Adipose tissue (tissue), 3 donors: ENCODE measurements around the gene MAP3K5. TPM values are rescaled to one million over a fixed set of nuclear protein-coding genes. Genes with fewer than 3 reads are reported as not detected.
"Not testable (repeated sequence)": the region's sequence is repeated elsewhere in the genome, so short reads cannot be mapped to it uniquely, and the experiment has no call there.

ENCODE experiments used
- H3K27ac ChIP-seq: one replicate; pipeline ENCODE4 v1.5.1; 2013; ENCODE audit warnings: low read depth, low read length
- WGBS, 3 donors: extraction: QIAGEN DNeasy Blood & Tissue Kit; methylation state at CpG; one replicate each; pipeline ENCODE4 v1.1.7; 2013; 5-methylcytosine and 5-hydroxymethylcytosine counted together
- polyA plus RNA-seq, 3 donors: library from polyadenylated mRNA; stranded (reverse); fragments of 200-250 nt; gene quantifications; one replicate each; pipeline ENCODE4 v1.2.3, GENCODE V29; 2013
- donor health status: healthy with polysubstance abuse.
- donor health status: Bipolar disorder and iron deficiency.
- donor health status: healthy.

Gene MAP3K5
- polyA plus RNA-seq, 3 donors, result 12.3 to 22.4 (median 18.8) TPM

GRCh38 chr6:136736281-136736960, 55.9 kb downstream of the MAP3K5 start:
- WGBS, 3 donors, result 68 to 91% (median 90%) methylated on average over 5 of the region's 5 CpGs
- no peak overlapping the region for H3K27ac ChIP-seq

GRCh38 chr6:136734977-136735376, 57.3 kb downstream of the MAP3K5 start:
- WGBS, 3 donors, result 81 to 90% (median 90%) methylated on average over 1 of the region's 1 CpG
- H3K27ac ChIP-seq, result no peak overlapping the region

GRCh38 chr6:136732889-136733288, 59.4 kb downstream of the MAP3K5 start:
- 93 to 99% (median 96%) methylated on average over 3 of the region's 3 CpGs for WGBS, 3 donors
- H3K27ac ChIP-seq, result no peak overlapping the region

GRCh38 chr6:136729832-136730231, 62.4 kb downstream of the MAP3K5 start:
- 77 to 89% (median 88%) methylated on average over 5 of the region's 5 CpGs for WGBS, 3 donors
- no peak overlapping the region for H3K27ac ChIP-seq

- WGBS, 3 donors, result 91 to 97% (median 95%) methylated on average over 4 of the region's 4 CpGs
- no peak overlapping the region for H3K27ac ChIP-seq
These were observed 63.2 kb downstream of the MAP3K5 start for GRCh38 chr6:136728976-136729515.

GRCh38 chr6:136728033-136728939, 64.0 kb downstream of the MAP3K5 start:
- H3K27ac ChIP-seq, result no peak overlapping the region
- 72 to 80% (median 80%) methylated on average over 2 of the region's 2 CpGs for WGBS, 3 donors

- WGBS, 3 donors, result 47 to 97% (median 91%) methylated on average over 3 of the region's 3 CpGs
- H3K27ac ChIP-seq, result no peak overlapping the region
These were observed 65.3 kb downstream of the MAP3K5 start for GRCh38 chr6:136726837-136727557.

- H3K27ac ChIP-seq, result no peak overlapping the region
- WGBS, 3 donors, result 97 to 99% (median 98%) methylated on average over 4 of the region's 4 CpGs
These were observed 67.2 kb downstream of the MAP3K5 start for GRCh38 chr6:136725124-136725523.

GRCh38 chr6:136723780-136724179, 68.5 kb downstream of the MAP3K5 start:
- no peak overlapping the region for H3K27ac ChIP-seq
- 15 to 23% (median 21%) methylated on average over 1 of the region's 1 CpG for WGBS, 3 donors

- no peak overlapping the region for H3K27ac ChIP-seq
- 84 to 96% (median 85%) methylated on average over 4 of the region's 4 CpGs for WGBS, 3 donors
These were observed 70.8 kb downstream of the MAP3K5 start for GRCh38 chr6:136721467-136721866.

GRCh38 chr6:136720045-136720770, 72.1 kb downstream of the MAP3K5 start:
- no peak overlapping the region for H3K27ac ChIP-seq
- WGBS, 3 donors, result 82 to 91% (median 83%) methylated on average over 13 of the region's 13 CpGs

GRCh38 chr6:136719280-136720044, 72.8 kb downstream of the MAP3K5 start:
- 65 to 76% (median 66%) methylated on average over 2 of the region's 2 CpGs for WGBS, 3 donors
- H3K27ac ChIP-seq, result no peak overlapping the region

GRCh38 chr6:136718476-136718875, 73.8 kb downstream of the MAP3K5 start:
- no peak overlapping the region for H3K27ac ChIP-seq
- WGBS, 3 donors, result 32 to 57% (median 55%) methylated on average over 1 of the region's 1 CpG

- 17 to 25% (median 20%) methylated on average over 1 of the region's 1 CpG for WGBS, 3 donors
- no peak overlapping the region for H3K27ac ChIP-seq
These were observed 74.6 kb downstream of the MAP3K5 start for GRCh38 chr6:136717716-136717990.

GRCh38 chr6:136716917-136717715, 75.2 kb downstream of the MAP3K5 start:
- WGBS, 3 donors, result 49 to 72% (median 59%) methylated on average over 4 of the region's 4 CpGs
- H3K27ac ChIP-seq, result no peak overlapping the region

- not testable (repeated sequence) for H3K27ac ChIP-seq
- 87 to 97% (median 88%) methylated on average over 4 of the region's 4 CpGs for WGBS, 3 donors
These were observed 79.6 kb downstream of the MAP3K5 start for GRCh38 chr6:136712642-136713041.

- WGBS, 3 donors, result 74 to 94% (median 88%) methylated on average over 2 of the region's 2 CpGs
- no peak overlapping the region for H3K27ac ChIP-seq
These were observed 80.6 kb downstream of the MAP3K5 start for GRCh38 chr6:136711644-136712043.
